ENCODE measurements around the gene IP6K1. TPM values are rescaled to one million over a fixed set of nuclear protein-coding genes. Genes with fewer than 3 reads are reported as not detected.

IP6K1 gene
- total RNA-seq, 1 experiment from 2014 or later, result 30.6 TPM

- H3K4me1 ChIP-seq (ENCODE audit: control insufficient read depth in 1 of 2, insufficient read depth in 2 of 2, low read length in 2 of 2), result no peaks in the 10 kb centered on the region
- intact Hi-C loops (cut with micrococcal nuclease), result no loop called here
- ChIA-PET POLR2A (no interaction called here), CTCF (no interaction called here), RAD21 (ENCODE audit: low non-redundant PET in 1 of 2, low total read pairs in 2 of 2, uncharacterized antibody in 2 of 2, unreplicated experiment in 2 of 2) (no interaction called here)
- no peaks in the 10 kb centered on the region for H3K36me3 ChIP-seq (ENCODE audit: control insufficient read depth in 1 of 2, insufficient read depth in 2 of 2, low read length in 2 of 2)
- H3K9me3 ChIP-seq (ENCODE audit: control insufficient read depth in 1 of 2, insufficient read depth in 1 of 2, low read depth in 1 of 2, low read length in 2 of 2), result no peaks in the 10 kb centered on the region
- H3K27ac ChIP-seq (ENCODE audit: low read depth, low read length), result no peak overlapping the region
- ATAC-seq (no peak), DNase-seq (ENCODE audit: low read depth, low spot score) (no peak)
- no peak overlapping the region for H3K4me2 ChIP-seq (ENCODE audit: low read length)
- TF ChIP-seq CBX3 (IDR thresholded peaks at IDR 0.05; ENCODE audit: low read depth) (no peak), MAX (IDR thresholded peaks at IDR 0.05) (no peak), FOSL1 (IDR thresholded peaks at IDR 0.05; ENCODE audit: low read depth) (no peak), YY1 (IDR thresholded peaks at IDR 0.05; ENCODE audit: extremely low read depth, insufficient replicate concordance, low read depth, low read length) (no peak), ELF1 (IDR thresholded peaks at IDR 0.05; ENCODE audit: borderline replicate concordance, low read depth) (no peak), CEBPB (IDR thresholded peaks at IDR 0.05; ENCODE audit: low read depth) (no peak)
- H4K20me1 ChIP-seq (ENCODE audit: insufficient read depth), result peaks cover 4% of the 10 kb centered on the region
- no peak overlapping the region for H3K4me3 ChIP-seq (replicated peaks in 1 of 2; ENCODE audit: low read depth in 1 of 2, low read length in 2 of 2)
- no peak overlapping the region for H3K9ac ChIP-seq (ENCODE audit: low read length)
- no peak overlapping the region for H2AFZ ChIP-seq (ENCODE audit: low read depth, low read length, poor library complexity, severe bottlenecking)
- peaks cover 69% of the 10 kb centered on the region for H3K79me2 ChIP-seq (ENCODE audit: insufficient read depth, low read length)
- BruUV-seq (replicated peaks), result no TSS peak
- H3K9me2 ChIP-seq (ENCODE audit: insufficient read depth), result no peaks in the 10 kb centered on the region
- H3K27me3 ChIP-seq (ENCODE audit: insufficient read depth, low read length), result no peaks in the 10 kb centered on the region
Measured at GRCh38 chr3:49761661-49762060, 24.7 kb downstream of the IP6K1 start.

GRCh38 chr3:49759226-49759625 lies 27.1 kb downstream of the IP6K1 start:
- POLR2A ChIA-PET, result no interaction called here
- Histone ChIP-seq H3K36me3 (ENCODE audit: control insufficient read depth in 1 of 2, insufficient read depth in 2 of 2, low read length in 2 of 2) (no peaks in the 10 kb centered on the region), H3K9me3 (ENCODE audit: control insufficient read depth in 1 of 2, insufficient read depth in 1 of 2, low read depth in 1 of 2, low read length in 2 of 2) (no peaks in the 10 kb centered on the region), H3K27ac (ENCODE audit: low read depth, low read length) (no peak overlapping the region), H2AFZ (ENCODE audit: low read depth, low read length, poor library complexity, severe bottlenecking) (no peak overlapping the region), H3K4me1 (ENCODE audit: control insufficient read depth in 1 of 2, insufficient read depth in 2 of 2, low read length in 2 of 2) (no peaks in the 10 kb centered on the region), H3K9me2 (ENCODE audit: insufficient read depth) (no peaks in the 10 kb centered on the region), H3K79me2 (ENCODE audit: insufficient read depth, low read length) (peaks cover 77% of the 10 kb centered on the region), H3K4me3 (replicated peaks in 1 of 2; ENCODE audit: low read depth in 1 of 2, low read length in 2 of 2) (no peak overlapping the region), H4K20me1 (ENCODE audit: insufficient read depth) (peaks cover 4% of the 10 kb centered on the region), H3K27me3 (ENCODE audit: insufficient read depth, low read length) (no peaks in the 10 kb centered on the region), H3K9ac (ENCODE audit: low read length) (no peak overlapping the region), H3K4me2 (ENCODE audit: low read length) (no peak overlapping the region)
- CTCF ChIA-PET, result no interaction called here
- RAD21 ChIA-PET (ENCODE audit: low non-redundant PET in 1 of 2, low total read pairs in 2 of 2, uncharacterized antibody in 2 of 2, unreplicated experiment in 2 of 2), result no interaction called here
- DNase-seq (ENCODE audit: low read depth, low spot score) (no peak), ATAC-seq (no peak)
- no TSS peak for BruUV-seq (replicated peaks)
- intact Hi-C loops (cut with micrococcal nuclease), result no loop called here
- TF ChIP-seq ZNF274 (IDR thresholded peaks at IDR 0.05; ENCODE audit: low read depth, low read length) (no peak), CEBPB (IDR thresholded peaks at IDR 0.05; ENCODE audit: low read depth) (no peak), SP1 (IDR thresholded peaks at IDR 0.05; ENCODE audit: low read depth) (no peak), POLR2A (IDR thresholded peaks at IDR 0.05; ENCODE audit: borderline replicate concordance, extremely low read depth, insufficient read depth, insufficient read length) (no peak), EGR1 (IDR thresholded peaks at IDR 0.05; ENCODE audit: low read depth) (no peak), YY1 (IDR thresholded peaks at IDR 0.05; ENCODE audit: extremely low read depth, insufficient replicate concordance, low read depth, low read length) (no peak), TCF7L2 (IDR thresholded peaks at IDR 0.05; ENCODE audit: borderline replicate concordance, extremely low read depth, insufficient read depth, insufficient read length) (no peak), ATF3 (IDR thresholded peaks at IDR 0.05) (no peak)
